Fibroblast of villous mesenchyme (primary cell): Measurements from ENCODE around the gene POU2F2. TPM values are rescaled to one million over a fixed set of nuclear protein-coding genes. Genes with fewer than 3 reads are reported as not detected.

Experiments used
- DNase-seq: peaks from one replicate; pipeline ENCODE4 v3.0.0-alpha.2; 2010; ENCODE audit warnings: low read depth
- H3K4me3 ChIP-seq: 2 replicates; pipeline ENCODE4 v1.5.1; 2011; ENCODE audit warnings: low read depth, mild to moderate bottlenecking, low read length
- total RNA-seq: library from RNA; depleted of rRNA; stranded (reverse); fragments of >200 nt; gene quantifications from 2 replicates; pipeline ENCODE4 v1.2.3, GENCODE V29; 2012
- TF ChIP-seq, protein P1 (sequence below): IDR thresholded peaks from 2 replicates; pipeline ENCODE4 v1.5.1; 2012; ENCODE audit warnings: low read depth, mild to moderate bottlenecking, low read length; ENCODE audit not compliant: insufficient read depth

Gene POU2F2
- total RNA-seq, 1 donor = 1.3 TPM

DNA sequence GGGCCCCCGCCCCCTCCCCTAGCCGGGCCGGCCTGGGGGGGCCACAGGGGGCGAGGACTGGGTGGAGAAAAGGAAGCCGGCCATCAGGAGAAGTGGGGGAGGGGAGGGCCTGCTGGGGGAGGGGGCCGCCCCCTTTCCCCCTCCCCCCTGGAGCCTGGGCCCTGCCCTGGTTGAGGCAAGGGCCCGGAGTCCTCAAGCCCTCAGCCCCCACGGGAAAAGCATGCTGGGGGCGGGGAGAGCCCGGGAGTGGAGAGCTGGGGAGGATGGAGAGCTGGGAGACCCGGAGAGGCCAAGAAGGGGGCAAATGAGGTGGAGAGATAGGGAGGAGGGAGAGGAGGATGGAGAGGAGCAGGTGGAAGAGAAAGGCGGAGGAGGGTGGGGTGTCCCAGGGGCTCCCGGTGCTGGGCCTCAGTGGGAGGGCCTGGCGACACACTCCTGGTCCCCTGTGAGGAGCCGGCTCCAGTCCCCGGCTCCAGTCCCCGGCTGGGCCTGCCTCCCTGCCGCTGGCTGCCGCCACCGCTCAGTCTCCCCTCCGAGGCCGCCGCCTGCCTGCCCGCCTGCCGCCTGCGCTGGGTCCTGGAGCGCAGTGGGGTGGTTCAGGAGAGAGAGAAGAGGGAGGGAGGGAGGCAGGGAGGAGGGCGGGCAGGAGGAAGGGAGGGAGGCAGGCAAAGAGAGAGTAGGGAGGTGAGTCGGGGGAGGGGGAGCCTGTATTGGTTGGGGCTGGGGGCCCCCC lies 62.5 kb downstream of the POU2F2 start, which contains the start of gene GRIK5:
Gene GRIK5, minus strand, starts transcription at position 588 of the 733 bp plus-strand sequence. CDS start 4,436 bp downstream, outside the sequence.
- TF ChIP-seq, protein P1, sequence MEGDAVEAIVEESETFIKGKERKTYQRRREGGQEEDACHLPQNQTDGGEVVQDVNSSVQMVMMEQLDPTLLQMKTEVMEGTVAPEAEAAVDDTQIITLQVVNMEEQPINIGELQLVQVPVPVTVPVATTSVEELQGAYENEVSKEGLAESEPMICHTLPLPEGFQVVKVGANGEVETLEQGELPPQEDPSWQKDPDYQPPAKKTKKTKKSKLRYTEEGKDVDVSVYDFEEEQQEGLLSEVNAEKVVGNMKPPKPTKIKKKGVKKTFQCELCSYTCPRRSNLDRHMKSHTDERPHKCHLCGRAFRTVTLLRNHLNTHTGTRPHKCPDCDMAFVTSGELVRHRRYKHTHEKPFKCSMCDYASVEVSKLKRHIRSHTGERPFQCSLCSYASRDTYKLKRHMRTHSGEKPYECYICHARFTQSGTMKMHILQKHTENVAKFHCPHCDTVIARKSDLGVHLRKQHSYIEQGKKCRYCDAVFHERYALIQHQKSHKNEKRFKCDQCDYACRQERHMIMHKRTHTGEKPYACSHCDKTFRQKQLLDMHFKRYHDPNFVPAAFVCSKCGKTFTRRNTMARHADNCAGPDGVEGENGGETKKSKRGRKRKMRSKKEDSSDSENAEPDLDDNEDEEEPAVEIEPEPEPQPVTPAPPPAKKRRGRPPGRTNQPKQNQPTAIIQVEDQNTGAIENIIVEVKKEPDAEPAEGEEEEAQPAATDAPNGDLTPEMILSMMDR = no peak
- DNase-seq = no peak
- H3K4me3 ChIP-seq = no peak within 1 kb of the TSS

GRCh38 chr19:42068756-42069571 lies 63.3 kb downstream of the POU2F2 start:
- DNase-seq = no peak
- TF ChIP-seq, protein P1 = no peak
- no peak overlapping the region for H3K4me3 ChIP-seq

- no peak overlapping the region for H3K4me3 ChIP-seq
- TF ChIP-seq, protein P1 = no peak
- no peak for DNase-seq
Measured at GRCh38 chr19:42068361-42068755, 63.9 kb downstream of the POU2F2 start.

DNA sequence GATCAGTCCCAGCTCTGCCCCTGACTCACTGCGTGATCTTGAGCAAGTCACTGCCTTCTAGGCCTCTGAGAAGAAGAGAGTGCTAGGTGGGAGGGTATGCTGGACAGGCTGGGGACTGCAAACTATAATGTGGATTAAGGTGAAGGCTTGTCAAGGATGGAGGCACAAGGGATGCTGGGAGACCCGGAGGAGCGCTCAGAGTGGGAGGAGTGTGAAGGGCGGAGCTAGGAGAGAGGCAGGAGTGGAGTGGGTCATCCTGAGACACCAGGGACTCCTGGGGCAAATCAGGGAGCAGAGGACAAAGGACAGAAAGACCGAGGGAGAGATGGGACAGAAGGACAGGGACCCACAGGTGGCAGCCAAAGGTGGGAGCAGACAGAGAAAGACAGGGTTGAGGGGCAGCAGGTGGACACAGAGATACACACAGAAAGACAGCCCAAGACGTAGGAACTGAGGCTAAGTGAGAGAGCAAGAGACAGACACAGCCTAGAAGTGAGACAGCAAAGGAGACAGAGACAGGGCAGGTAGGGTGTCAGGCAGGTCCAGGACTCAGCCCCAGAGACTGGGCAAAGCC lies 64.8 kb downstream of the POU2F2 start:
- no peak for DNase-seq
- H3K4me3 ChIP-seq = no peak overlapping the region
- TF ChIP-seq, protein P1 = no peak

DNA sequence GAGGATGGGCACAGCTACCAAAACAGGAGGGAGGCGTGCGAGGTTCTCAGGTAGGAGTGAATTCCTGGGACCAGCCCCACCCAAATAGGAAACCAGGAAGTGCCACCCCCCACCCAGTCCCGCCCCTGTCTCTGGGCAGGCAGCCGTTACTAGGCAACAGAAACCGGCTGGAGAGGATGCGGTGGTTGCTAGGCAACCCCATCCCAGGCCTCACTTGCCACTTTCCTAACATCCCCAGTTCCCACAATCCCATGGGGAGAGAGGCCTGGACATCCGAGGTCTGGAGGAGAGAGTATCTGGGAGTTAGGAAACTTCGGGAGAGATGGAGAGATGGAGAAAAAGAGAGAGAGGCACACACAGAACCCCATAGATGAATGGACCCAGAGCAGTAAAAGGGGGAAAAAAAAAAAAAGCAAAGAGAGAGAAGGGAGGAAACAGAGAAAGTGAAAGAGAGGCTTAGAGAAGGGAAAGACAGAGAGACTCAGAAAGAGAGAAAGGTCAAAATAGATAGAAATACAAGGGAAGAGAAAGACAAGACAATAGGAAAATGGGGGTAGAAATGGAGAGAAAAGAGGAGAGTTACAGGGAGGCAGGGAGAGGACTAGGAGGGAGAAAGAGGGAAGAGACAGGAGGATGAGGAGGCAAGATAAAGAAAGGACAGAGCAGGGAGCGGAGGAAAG lies 66.0 kb downstream of the POU2F2 start:
- H3K4me3 ChIP-seq = no peak overlapping the region
- DNase-seq = no peak
- TF ChIP-seq, protein P1 = no peak

- no peak for DNase-seq
- TF ChIP-seq, protein P1 = no peak
- H3K4me3 ChIP-seq = no peak overlapping the region
Measured at GRCh38 chr19:42065511-42065910, 66.7 kb downstream of the POU2F2 start.
